Naive thymus-derived CD4-positive, alpha-beta T cell (primary cell): ENCODE measurements around the gene ACP1. TPM values are rescaled to one million over a fixed set of nuclear protein-coding genes. Genes with fewer than 3 reads are reported as not detected.

Experiments used
- ATAC-seq: fragments of 150-1000 bp; cut with Tn5 transposase; 2 replicates; pipeline ENCODE4 v1.10.0; 2021; ENCODE audit warnings: mild to moderate bottlenecking, moderate library complexity
- CTCF ChIA-PET: fragments of 350-600 bp; sonication (Branson Sonifier 250); formaldehyde crosslinking; loops from one replicate; lab custom pipeline; 2021; ENCODE audit warnings: antibody characterized with exemption; lab: Charles Lee
- POLR2A ChIA-PET: fragments of 350-600 bp; sonication (Branson Sonifier 250); formaldehyde crosslinking; loops from one replicate; lab custom pipeline; 2021; ENCODE audit warnings: antibody characterized with exemption, inconsistent platforms; lab: Charles Lee
- DNase-seq, 9 donors: peaks; one replicate each; pipeline versions ENCODE4 v3.0.0 to v3.0.0-alpha.2; 2020 to 2022; ENCODE audit warnings: mixed read lengths in 1 of 9
- H3K27ac ChIP-seq: one replicate; pipeline ENCODE4 v1.7.0; 2013; ENCODE audit warnings: mild to moderate bottlenecking, low read depth, low read length, moderate library complexity
- H3K27me3 ChIP-seq, 2 donors: one replicate each; pipeline ENCODE4 v1.7.0; 2013; ENCODE audit warnings: low read length in 2 of 2, mild to moderate bottlenecking in 2 of 2, moderate library complexity in 2 of 2; ENCODE audit not compliant: control insufficient read depth in 2 of 2, insufficient read depth in 2 of 2
- H3K36me3 ChIP-seq, 3 experiments: 1 replicate in 2 of 3; 2 replicates in 1 of 3; pipeline ENCODE4 v1.7.0; 2013; ENCODE audit warnings: low read length in 3 of 3, mild to moderate bottlenecking in 3 of 3, moderate library complexity in 1 of 3; ENCODE audit not compliant: insufficient read depth in 3 of 3, control insufficient read depth in 2 of 3
- H3K4me1 ChIP-seq, 2 donors: one replicate each; pipeline ENCODE4 v1.7.0; 2013; ENCODE audit warnings: low read length in 2 of 2, mild to moderate bottlenecking in 2 of 2, moderate library complexity in 1 of 2; ENCODE audit not compliant: control insufficient read depth in 2 of 2, insufficient read depth in 2 of 2
- H3K4me3 ChIP-seq: 2 replicates; pipeline ENCODE4 v1.7.0; 2013; ENCODE audit warnings: mild to moderate bottlenecking, low read length
- H3K9me3 ChIP-seq, 3 experiments: 1 replicate in 2 of 3; 2 replicates in 1 of 3; pipeline ENCODE4 v1.7.0; 2013; ENCODE audit warnings: low read length in 3 of 3; ENCODE audit not compliant: control insufficient read depth in 2 of 3
- H3K27ac Mint-ChIP-seq, 9 donors: one replicate each; pipeline ENCODE4 v1.8.0; 2020 to 2022; ENCODE audit warnings: mixed read lengths in 9 of 9, mild to moderate bottlenecking in 8 of 9, moderate library complexity in 5 of 9, inconsistent platforms in 2 of 9
- H3K27me3 Mint-ChIP-seq, 5 donors: one replicate each; pipeline ENCODE4 v1.8.0; 2021 to 2022; ENCODE audit warnings: mixed read lengths in 5 of 5, mild to moderate bottlenecking in 1 of 5
- H3K36me3 Mint-ChIP-seq, 5 donors: one replicate each; pipeline ENCODE4 v1.8.0; 2020 to 2022; ENCODE audit warnings: mixed read lengths in 5 of 5, mild to moderate bottlenecking in 3 of 5, inconsistent platforms in 1 of 5
- H3K4me1 Mint-ChIP-seq, 7 donors: one replicate each; pipeline ENCODE4 v1.8.0; 2020 to 2022; ENCODE audit warnings: mixed read lengths in 7 of 7, mild to moderate bottlenecking in 3 of 7, inconsistent platforms in 1 of 7
- H3K4me3 Mint-ChIP-seq, 10 donors: one replicate each; pipeline ENCODE4 v1.8.0; 2020 to 2022; ENCODE audit warnings: mild to moderate bottlenecking in 10 of 10, mixed read lengths in 10 of 10, moderate library complexity in 6 of 10, inconsistent platforms in 2 of 10
- H3K9me3 Mint-ChIP-seq, 11 donors: one replicate each; pipeline ENCODE4 v1.8.0; 2020 to 2022; ENCODE audit warnings: mixed read lengths in 11 of 11, mild to moderate bottlenecking in 4 of 11, inconsistent platforms in 1 of 11, moderate library complexity in 1 of 11
- intact Hi-C, 2 donors: fragments of 100-400 bp; cut with micrococcal nuclease; formaldehyde crosslinking; loops; one replicate each; pipeline ENCODE4 v1.15.1; 2023
- polyA plus RNA-seq, 2 donors: library from polyadenylated mRNA; unstranded; fragments of 300-500 nt; fragmentation: Illumina TruSeq; gene quantifications; one replicate each; pipeline ENCODE4 v1.2.3, GENCODE V29; 2021
- total RNA-seq, 6 experiments: library from RNA in 5 of 6; stranded (reverse) in 5 of 6; gene quantifications; 1 replicate in 5 of 6; 2 replicates in 1 of 6; pipeline ENCODE4 v1.2.3 and lab custom pipeline; 2021 to 2026

ACP1 gene
- total and polyA plus RNA-seq, 7 experiments from 2014 or later: 61.1 to 199 (median 91.3) TPM

DNA sequence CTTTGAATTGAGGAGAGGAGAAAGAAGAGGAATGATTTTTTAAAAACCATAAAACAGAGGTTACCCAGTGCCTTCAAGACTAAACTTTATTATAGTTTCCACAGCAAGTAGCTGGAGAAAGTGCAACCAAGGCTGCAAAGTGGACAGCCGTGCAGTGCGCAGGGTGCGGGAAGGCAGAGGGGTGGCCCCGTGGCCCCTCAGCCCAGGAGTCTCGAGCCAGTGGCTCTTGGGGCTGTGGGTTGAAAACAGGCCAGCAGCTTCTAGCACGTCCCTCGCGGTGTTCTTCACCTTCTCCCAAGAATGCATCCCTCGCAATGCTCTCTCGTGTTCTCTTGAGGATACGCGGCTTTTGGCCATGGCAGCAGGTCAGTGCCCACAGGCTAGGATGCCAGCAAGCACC, 51.6 kb downstream of the ACP1 start:
- no peak overlapping the region for H3K4me3 ChIP-seq
- H3K36me3 ChIP-seq: no peaks in the 10 kb centered on the region
- ATAC-seq (no peak), DNase-seq (no peak)
- Mint-ChIP-seq H3K27me3 (peaks cover 0 to 4% (median 0%) of the 10 kb centered on the region in 5 donors), H3K4me3 (no peak overlapping the region), H3K4me1 (peaks cover 0 to 16% (median 0%) of the 10 kb centered on the region in 7 donors), H3K9me3 (peaks cover 0 to 5% (median 0%) of the 10 kb centered on the region in 11 donors), H3K27ac (no peak overlapping the region), H3K36me3 (no peaks in the 10 kb centered on the region)
- no peak overlapping the region for H3K27ac ChIP-seq
- intact Hi-C loops: no loop called here
- no peaks in the 10 kb centered on the region for H3K9me3 ChIP-seq
- POLR2A ChIA-PET: no interaction called here
- no peaks in the 10 kb centered on the region for H3K27me3 ChIP-seq
- CTCF ChIA-PET: no interaction called here
- H3K4me1 ChIP-seq: peaks cover 0 to 5% of the 10 kb centered on the region in 2 donors

DNA sequence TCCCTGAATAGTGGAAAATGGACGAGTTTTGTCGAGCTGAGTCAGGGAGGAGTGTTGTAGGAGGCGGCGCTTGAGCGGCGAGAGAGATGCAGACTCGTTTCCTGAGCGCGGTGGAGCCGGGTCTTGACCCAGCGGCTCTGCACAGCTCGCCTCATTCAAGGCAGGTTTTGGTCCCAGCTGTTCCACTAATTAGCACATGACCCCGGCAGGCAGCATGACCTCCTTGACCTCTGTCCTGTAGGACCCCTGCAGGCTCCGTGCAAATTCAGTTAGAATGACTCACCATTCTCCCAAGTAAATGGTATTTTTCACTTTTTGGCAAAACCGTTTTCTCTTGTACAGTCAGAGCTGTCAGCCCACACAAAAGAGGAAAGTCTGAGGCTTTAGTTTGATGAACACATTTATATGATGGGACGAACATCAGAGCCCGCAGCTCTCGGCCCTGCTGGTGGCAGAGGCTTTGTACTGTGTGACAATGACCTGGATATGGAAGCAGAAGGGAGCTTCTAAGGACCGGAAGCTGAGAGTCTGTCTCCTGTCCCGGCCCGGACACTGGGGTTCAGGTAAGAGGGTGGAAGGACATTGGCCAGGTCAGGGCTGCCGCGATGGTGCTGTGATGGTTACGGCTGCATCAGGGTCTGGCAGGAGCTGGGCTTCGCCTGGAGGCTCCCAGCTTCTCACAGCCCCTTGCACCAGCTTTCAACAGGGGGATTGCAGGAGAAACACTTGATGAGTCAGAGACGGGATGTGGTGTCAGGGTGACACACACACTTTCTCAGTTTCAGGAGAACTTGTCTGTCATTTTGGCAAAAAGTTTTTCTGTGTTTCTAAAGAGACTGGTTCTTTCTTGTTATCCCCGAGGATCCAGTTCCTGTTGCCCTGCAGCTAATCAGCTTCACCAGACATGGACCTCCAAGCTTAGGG, 53.0 kb downstream of the ACP1 start:
- Histone ChIP-seq H3K9me3 (no peaks in the 10 kb centered on the region), H3K27ac (no peak overlapping the region), H3K4me1 (peaks cover 0 to 5% of the 10 kb centered on the region in 2 donors), H3K36me3 (no peaks in the 10 kb centered on the region), H3K4me3 (no peak overlapping the region), H3K27me3 (no peaks in the 10 kb centered on the region)
- intact Hi-C loops: no loop called here
- ATAC-seq (peak; percentile 50), DNase-seq (peak in 1 of 9 donors; percentile 31)
- Mint-ChIP-seq H3K36me3 (no peaks in the 10 kb centered on the region), H3K9me3 (peaks cover 0 to 5% (median 0%) of the 10 kb centered on the region in 11 donors), H3K4me1 (peaks cover 0 to 16% (median 0%) of the 10 kb centered on the region in 7 donors), H3K4me3 (peak overlapping the region in 1 of 10 donors; percentile 62), H3K27me3 (peaks cover 0 to 5% (median 4%) of the 10 kb centered on the region in 5 donors), H3K27ac (peak overlapping the region in 2 of 9 donors; percentile 31 to 81)
- ChIA-PET POLR2A (no interaction called here), CTCF (no interaction called here)

DNA sequence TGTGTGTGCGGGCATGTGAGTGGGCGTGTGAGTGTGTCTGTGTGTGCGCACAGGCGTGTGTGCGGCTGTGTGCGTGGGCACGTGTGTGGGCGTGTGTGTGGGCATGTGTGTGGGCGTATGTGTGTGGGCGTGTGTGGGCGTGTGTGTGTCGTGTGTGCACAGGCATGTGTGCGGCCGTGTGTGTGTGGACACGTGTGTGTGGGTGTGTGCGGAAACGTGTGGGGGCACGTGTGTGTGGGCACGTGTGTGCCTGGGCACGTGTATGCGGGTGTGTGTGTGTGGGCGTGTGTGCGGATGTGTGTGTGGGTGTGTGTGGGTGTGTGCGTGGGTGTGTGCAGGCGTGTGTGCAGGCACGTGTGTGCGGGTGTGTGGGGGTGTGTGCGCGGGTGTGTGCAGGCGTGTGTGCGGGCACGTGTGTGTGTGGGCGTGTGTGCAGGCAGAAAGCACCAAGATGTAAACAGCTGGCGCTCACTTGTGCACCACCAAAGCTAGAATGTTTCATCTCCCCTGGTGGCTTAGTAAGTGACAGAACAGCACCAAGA, 54.4 kb downstream of the ACP1 start:
- Histone ChIP-seq H3K4me1 (peaks cover 0 to 5% of the 10 kb centered on the region in 2 donors), H3K9me3 (no peaks in the 10 kb centered on the region), H3K36me3 (no peaks in the 10 kb centered on the region), H3K27ac (no peak overlapping the region), H3K4me3 (no peak overlapping the region), H3K27me3 (no peaks in the 10 kb centered on the region)
- intact Hi-C loops: no loop called here
- Mint-ChIP-seq H3K4me3 (peak overlapping the region in 1 of 10 donors; percentile 61), H3K9me3 (peaks cover 0 to 5% (median 0%) of the 10 kb centered on the region in 11 donors), H3K4me1 (peaks cover 0 to 16% (median 0%) of the 10 kb centered on the region in 7 donors), H3K27me3 (peaks cover 2 to 5% (median 4%) of the 10 kb centered on the region in 5 donors), H3K27ac (peak overlapping the region in 2 of 9 donors; percentile 48 to 81), H3K36me3 (no peaks in the 10 kb centered on the region)
- ChIA-PET CTCF (no interaction called here), POLR2A (no interaction called here)
- DNase-seq (peak in 1 of 9 donors; percentile 32), ATAC-seq (no peak)

- H3K36me3 Mint-ChIP-seq: no peaks in the 10 kb centered on the region
- no peak overlapping the region for H3K4me3 Mint-ChIP-seq
- H3K9me3 Mint-ChIP-seq: peaks cover 0 to 5% (median 0%) of the 10 kb centered on the region in 11 donors
- peaks cover 0 to 29% (median 0%) of the 10 kb centered on the region in 7 donors for H3K4me1 Mint-ChIP-seq
- peaks cover 0 to 13% (median 6%) of the 10 kb centered on the region in 5 donors for H3K27me3 Mint-ChIP-seq
- POLR2A ChIA-PET: no interaction called here
- CTCF ChIA-PET: interaction anchor here (1.1 kb wide), 1 partner anchor 9 kb away, joined by 3 read pairs; no protein-coding TSS in a partner anchor
- Histone ChIP-seq H3K4me1 (peaks cover 0 to 5% of the 10 kb centered on the region in 2 donors), H3K4me3 (no peak overlapping the region), H3K36me3 (no peaks in the 10 kb centered on the region), H3K9me3 (no peaks in the 10 kb centered on the region), H3K27ac (no peak overlapping the region), H3K27me3 (no peaks in the 10 kb centered on the region)
- intact Hi-C loops: no loop called here
- no peak for DNase-seq
- ATAC-seq: no peak
- H3K27ac Mint-ChIP-seq: no peak overlapping the region
Observed at GRCh38 chr2:320561-320960, 55.8 kb downstream of the ACP1 start.

GRCh38 chr2:322326-322725, 57.6 kb downstream of the ACP1 start:
- peaks cover 0 to 32% (median 0%) of the 10 kb centered on the region in 7 donors for H3K4me1 Mint-ChIP-seq

GRCh38 chr2:323035-323434, 58.3 kb downstream of the ACP1 start:
- ChIA-PET CTCF (no interaction called here), POLR2A (no interaction called here)
- Histone ChIP-seq H3K36me3 (no peaks in the 10 kb centered on the region), H3K9me3 (no peaks in the 10 kb centered on the region), H3K4me3 (no peak overlapping the region), H3K4me1 (no peaks in the 10 kb centered on the region), H3K27me3 (no peaks in the 10 kb centered on the region), H3K27ac (no peak overlapping the region)
- DNase-seq (no peak), ATAC-seq (no peak)
- Mint-ChIP-seq H3K4me1 (peaks cover 0 to 26% (median 0%) of the 10 kb centered on the region in 7 donors), H3K36me3 (peaks cover 0 to 11% (median 2%) of the 10 kb centered on the region in 5 donors), H3K9me3 (peaks cover 0 to 21% (median 11%) of the 10 kb centered on the region in 11 donors), H3K4me3 (no peak overlapping the region), H3K27ac (no peak overlapping the region), H3K27me3 (peaks cover 8 to 36% (median 20%) of the 10 kb centered on the region in 5 donors)
- intact Hi-C loops: no loop called here

More at GRCh38 chr2:322326-322725, 57.6 kb downstream of the ACP1 start:
- Mint-ChIP-seq H3K4me3 (no peak overlapping the region), H3K27ac (no peak overlapping the region), H3K9me3 (peaks cover 0 to 14% (median 6%) of the 10 kb centered on the region in 11 donors), H3K36me3 (peaks cover 0 to 6% (median 2%) of the 10 kb centered on the region in 5 donors), H3K27me3 (peaks cover 5 to 30% (median 15%) of the 10 kb centered on the region in 5 donors)
- no peak for DNase-seq
- intact Hi-C loops: no loop called here
- Histone ChIP-seq H3K27me3 (no peaks in the 10 kb centered on the region), H3K4me1 (peaks cover 0 to under 1% of the 10 kb centered on the region in 2 donors), H3K36me3 (no peaks in the 10 kb centered on the region), H3K27ac (no peak overlapping the region), H3K9me3 (no peaks in the 10 kb centered on the region), H3K4me3 (no peak overlapping the region)
- no peak for ATAC-seq
- ChIA-PET CTCF (no interaction called here), POLR2A (no interaction called here)
